Liver (tissue), 9 donors: ENCODE data around the gene CCDC85A. TPM values are rescaled to one million over a fixed set of nuclear protein-coding genes. Genes with fewer than 3 reads are reported as not detected.

Source experiments
- DNase-seq: peaks from one replicate; pipeline ENCODE4 v3.0.0-alpha.2; 2017; ENCODE audit warnings: low spot score
- H3K27ac ChIP-seq, 2 donors: one replicate each; pipeline ENCODE4 v1.7.0; 2013; ENCODE audit warnings: inconsistent platforms in 2 of 2, low read length in 2 of 2, control low read depth in 1 of 2, low read depth in 1 of 2, mild to moderate bottlenecking in 1 of 2
- H3K27me3 ChIP-seq, 4 donors: one replicate each; pipeline versions ENCODE4 v1.6.1 to v1.7.0; 2013; ENCODE audit warnings: low read length in 3 of 4, inconsistent platforms in 1 of 4, mild to moderate bottlenecking in 1 of 4, moderate library complexity in 1 of 4; ENCODE audit not compliant: control insufficient read depth in 4 of 4, insufficient read depth in 4 of 4
- H3K36me3 ChIP-seq, 4 donors: one replicate each; pipeline versions ENCODE4 v1.6.1 to v1.7.0; 2013; ENCODE audit warnings: low read length in 3 of 4, mild to moderate bottlenecking in 3 of 4, low read depth in 1 of 4, moderate library complexity in 1 of 4; ENCODE audit not compliant: control insufficient read depth in 4 of 4, insufficient read depth in 3 of 4
- H3K4me1 ChIP-seq, 4 donors: one replicate each; pipeline versions ENCODE4 v1.6.1 to v1.7.0; 2013; ENCODE audit warnings: low read length in 3 of 4, mild to moderate bottlenecking in 3 of 4, moderate library complexity in 1 of 4; ENCODE audit not compliant: control insufficient read depth in 4 of 4, insufficient read depth in 4 of 4
- H3K4me3 ChIP-seq, 3 donors: one replicate each; pipeline versions ENCODE4 v1.6.1 to v1.7.0; 2013; ENCODE audit warnings: low read length in 3 of 3, control low read depth in 1 of 3, low read depth in 1 of 3, mild to moderate bottlenecking in 1 of 3
- H3K9ac ChIP-seq, 2 donors: one replicate each; pipeline ENCODE4 v1.7.0; 2013; ENCODE audit warnings: low read length in 2 of 2, mild to moderate bottlenecking in 2 of 2, moderate library complexity in 2 of 2, control low read depth in 1 of 2, low read depth in 1 of 2
- H3K9me3 ChIP-seq, 4 donors: one replicate each; pipeline versions ENCODE4 v1.6.1 to v1.7.0; 2013; ENCODE audit warnings: low read length in 3 of 4; ENCODE audit not compliant: control insufficient read depth in 4 of 4
- EGR1 ChIP-seq, 2 donors: IDR thresholded peaks; 2 replicates each; pipeline ENCODE4 v1.6.1; 2016 to 2018; ENCODE audit warnings: antibody characterized with exemption in 2 of 2, low read depth in 2 of 2
- FOXA1 ChIP-seq: IDR thresholded peaks from 2 replicates; pipeline ENCODE4 v1.6.1; 2016; ENCODE audit warnings: antibody characterized with exemption
- FOXA2 ChIP-seq: IDR thresholded peaks from 2 replicates; pipeline ENCODE4 v1.6.1; 2016; ENCODE audit warnings: antibody characterized with exemption
- GABPA ChIP-seq, 2 donors: IDR thresholded peaks in 1 of 2; conservative IDR thresholded peaks in 1 of 2; 2 replicates each; pipeline ENCODE4 v1.6.1; 2016; ENCODE audit warnings: antibody characterized with exemption in 2 of 2, mild to moderate bottlenecking in 1 of 2, moderate library complexity in 1 of 2
- HNF4A ChIP-seq, 2 donors: conservative IDR thresholded peaks; 2 replicates each; pipeline ENCODE4 v1.6.1; 2016; ENCODE audit warnings: antibody characterized with exemption in 2 of 2, mild to moderate bottlenecking in 2 of 2
- HNF4G ChIP-seq: IDR thresholded peaks from 2 replicates; pipeline ENCODE4 v1.6.1; 2016; ENCODE audit warnings: antibody characterized with exemption
- JUND ChIP-seq, 2 donors: IDR thresholded peaks; 2 replicates each; pipeline ENCODE4 v1.6.1; 2016; ENCODE audit warnings: antibody characterized with exemption in 2 of 2
- NR2F2 ChIP-seq: IDR thresholded peaks from 2 replicates; pipeline ENCODE4 v1.6.1; 2016; ENCODE audit warnings: antibody characterized with exemption
- RAD21 ChIP-seq, 2 donors: IDR thresholded peaks; 2 replicates each; pipeline ENCODE4 v1.6.1; 2016; ENCODE audit warnings: antibody characterized with exemption in 2 of 2, mild to moderate bottlenecking in 2 of 2
- RXRA ChIP-seq, 2 donors: IDR thresholded peaks; 2 replicates each; pipeline ENCODE4 v1.6.1; 2017 to 2018; ENCODE audit warnings: antibody characterized with exemption in 2 of 2, mild to moderate bottlenecking in 1 of 2
- SP1 ChIP-seq: IDR thresholded peaks from 2 replicates; pipeline ENCODE4 v1.6.1; 2018; ENCODE audit warnings: antibody characterized with exemption, mild to moderate bottlenecking
- TAF1 ChIP-seq: conservative IDR thresholded peaks from 2 replicates; pipeline ENCODE4 v1.6.1; 2016; ENCODE audit warnings: antibody characterized with exemption, mild to moderate bottlenecking
- YY1 ChIP-seq: IDR thresholded peaks from 2 replicates; pipeline ENCODE4 v1.6.1; 2016; ENCODE audit warnings: antibody characterized with exemption, mild to moderate bottlenecking
- WGBS: extraction: QIAGEN DNeasy Blood & Tissue Kit; methylation state at CpG from one replicate; pipeline ENCODE4 v1.1.7; 2013; 5-methylcytosine and 5-hydroxymethylcytosine counted together
- polyA plus RNA-seq, 2 donors: library from polyadenylated mRNA; stranded (reverse) in 1 of 2; unstranded in 1 of 2; fragments of 200-250 nt in 1 of 2; fragments of >200 nt in 1 of 2; fragmentation: Nextera tagmentation in 1 of 2; extraction: Ambion mirVana in 1 of 2; gene quantifications; one replicate each; pipeline versions ENCODE4 v1.2.1 to v1.2.3, GENCODE V29; 2013 to 2015
- total RNA-seq, 2 donors: library from RNA; depleted of rRNA; stranded (reverse); fragments of >200 nt; gene quantifications; one replicate each; pipeline ENCODE4 v1.2.3, GENCODE V29; 2014
- TF ChIP-seq, protein P1 (sequence below): IDR thresholded peaks from 2 replicates; pipeline ENCODE4 v1.6.1; 2016; ENCODE audit warnings: antibody characterized with exemption
- TF ChIP-seq, protein P2 (sequence below): IDR thresholded peaks from 2 replicates; pipeline ENCODE4 v1.6.1; 2016; ENCODE audit warnings: antibody characterized with exemption
- TF ChIP-seq, protein P3 (sequence below): fragments of 150-350 bp; IDR thresholded peaks from 2 replicates; pipeline ENCODE4 v1.5.1; 2017; ENCODE audit warnings: improper control_type of control experiment, low read depth, low read length; ENCODE audit not compliant: missing input control
- TF ChIP-seq, protein P4 (sequence below): IDR thresholded peaks from 2 replicates; pipeline ENCODE4 v1.6.1; 2016; ENCODE audit warnings: antibody characterized with exemption
- TF ChIP-seq, protein P5 (sequence below): IDR thresholded peaks from 2 replicates; pipeline ENCODE4 v1.6.1; 2016; ENCODE audit warnings: antibody characterized with exemption, mild to moderate bottlenecking
- donor health status: healthy.
- donor health status: healthy.
- donor health status: healthy.
- donor health status: healthy.
- donor health status: healthy.

Gene CCDC85A
- total and polyA plus RNA-seq, 4 donors, result 0.05 to 0.17 (median 0.10) TPM

DNA sequence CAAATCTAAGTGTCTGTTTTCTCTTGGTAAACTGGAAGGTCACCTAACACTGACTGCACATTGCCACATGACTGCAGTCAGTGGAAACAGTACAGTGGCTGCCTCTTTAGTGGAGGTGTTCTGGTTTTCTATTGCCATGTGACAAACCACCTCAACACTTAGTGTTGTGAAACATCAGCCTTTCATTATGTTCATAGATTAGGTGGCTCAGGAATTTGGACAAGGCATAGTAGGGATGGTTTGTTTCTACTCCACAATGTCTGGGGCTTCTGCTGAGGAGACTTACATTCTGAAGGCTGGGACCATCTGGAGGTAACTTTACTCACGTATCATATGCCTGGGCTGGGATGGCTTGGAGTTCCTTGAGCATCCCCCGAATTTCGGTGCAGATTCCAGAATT is 26.5 kb downstream of the CCDC85A start:
- no peak overlapping the region for H3K9ac ChIP-seq
- WGBS, result 87% methylated on average over 3 of the region's 3 CpGs
- H3K36me3 ChIP-seq, result no peaks in the 10 kb centered on the region
- H3K4me1 ChIP-seq, result no peaks in the 10 kb centered on the region
- TF ChIP-seq HNF4A (conservative IDR thresholded peaks at IDR 0.05), result no peak
- no peak for TF ChIP-seq SP1
- no peak for TF ChIP-seq GABPA (IDR thresholded peaks at IDR 0.05 in 1 of 2, conservative IDR thresholded peaks at IDR 0.05 in 1 of 2)
- TF ChIP-seq, protein P1, sequence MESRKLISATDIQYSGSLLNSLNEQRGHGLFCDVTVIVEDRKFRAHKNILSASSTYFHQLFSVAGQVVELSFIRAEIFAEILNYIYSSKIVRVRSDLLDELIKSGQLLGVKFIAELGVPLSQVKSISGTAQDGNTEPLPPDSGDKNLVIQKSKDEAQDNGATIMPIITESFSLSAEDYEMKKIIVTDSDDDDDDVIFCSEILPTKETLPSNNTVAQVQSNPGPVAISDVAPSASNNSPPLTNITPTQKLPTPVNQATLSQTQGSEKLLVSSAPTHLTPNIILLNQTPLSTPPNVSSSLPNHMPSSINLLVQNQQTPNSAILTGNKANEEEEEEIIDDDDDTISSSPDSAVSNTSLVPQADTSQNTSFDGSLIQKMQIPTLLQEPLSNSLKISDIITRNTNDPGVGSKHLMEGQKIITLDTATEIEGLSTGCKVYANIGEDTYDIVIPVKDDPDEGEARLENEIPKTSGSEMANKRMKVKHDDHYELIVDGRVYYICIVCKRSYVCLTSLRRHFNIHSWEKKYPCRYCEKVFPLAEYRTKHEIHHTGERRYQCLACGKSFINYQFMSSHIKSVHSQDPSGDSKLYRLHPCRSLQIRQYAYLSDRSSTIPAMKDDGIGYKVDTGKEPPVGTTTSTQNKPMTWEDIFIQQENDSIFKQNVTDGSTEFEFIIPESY, result no peak
- no peak for TF ChIP-seq FOXA1
- no peak for TF ChIP-seq EGR1 (IDR thresholded peaks at IDR 0.05; ENCODE audit: low read depth in 2 of 2)
- no peak for TF ChIP-seq JUND (IDR thresholded peaks at IDR 0.05)
- TF ChIP-seq FOXA2, result no peak
- TF ChIP-seq NR2F2, result no peak
- no peak for TF ChIP-seq TAF1
- TF ChIP-seq, protein P2, sequence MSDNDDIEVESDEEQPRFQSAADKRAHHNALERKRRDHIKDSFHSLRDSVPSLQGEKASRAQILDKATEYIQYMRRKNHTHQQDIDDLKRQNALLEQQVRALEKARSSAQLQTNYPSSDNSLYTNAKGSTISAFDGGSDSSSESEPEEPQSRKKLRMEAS, result no peak
- no peak for TF ChIP-seq YY1
- TF ChIP-seq RAD21 (IDR thresholded peaks at IDR 0.05), result no peak
- TF ChIP-seq RXRA (IDR thresholded peaks at IDR 0.05), result no peak
- TF ChIP-seq, protein P3, sequence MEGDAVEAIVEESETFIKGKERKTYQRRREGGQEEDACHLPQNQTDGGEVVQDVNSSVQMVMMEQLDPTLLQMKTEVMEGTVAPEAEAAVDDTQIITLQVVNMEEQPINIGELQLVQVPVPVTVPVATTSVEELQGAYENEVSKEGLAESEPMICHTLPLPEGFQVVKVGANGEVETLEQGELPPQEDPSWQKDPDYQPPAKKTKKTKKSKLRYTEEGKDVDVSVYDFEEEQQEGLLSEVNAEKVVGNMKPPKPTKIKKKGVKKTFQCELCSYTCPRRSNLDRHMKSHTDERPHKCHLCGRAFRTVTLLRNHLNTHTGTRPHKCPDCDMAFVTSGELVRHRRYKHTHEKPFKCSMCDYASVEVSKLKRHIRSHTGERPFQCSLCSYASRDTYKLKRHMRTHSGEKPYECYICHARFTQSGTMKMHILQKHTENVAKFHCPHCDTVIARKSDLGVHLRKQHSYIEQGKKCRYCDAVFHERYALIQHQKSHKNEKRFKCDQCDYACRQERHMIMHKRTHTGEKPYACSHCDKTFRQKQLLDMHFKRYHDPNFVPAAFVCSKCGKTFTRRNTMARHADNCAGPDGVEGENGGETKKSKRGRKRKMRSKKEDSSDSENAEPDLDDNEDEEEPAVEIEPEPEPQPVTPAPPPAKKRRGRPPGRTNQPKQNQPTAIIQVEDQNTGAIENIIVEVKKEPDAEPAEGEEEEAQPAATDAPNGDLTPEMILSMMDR, result no peak
- TF ChIP-seq, protein P4, sequence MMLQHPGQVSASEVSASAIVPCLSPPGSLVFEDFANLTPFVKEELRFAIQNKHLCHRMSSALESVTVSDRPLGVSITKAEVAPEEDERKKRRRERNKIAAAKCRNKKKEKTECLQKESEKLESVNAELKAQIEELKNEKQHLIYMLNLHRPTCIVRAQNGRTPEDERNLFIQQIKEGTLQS, result no peak
- no peak for TF ChIP-seq HNF4G
- H3K27me3 ChIP-seq, result no peaks in the 10 kb centered on the region
- DNase-seq, result no peak
- H3K4me3 ChIP-seq, result no peak overlapping the region
- peaks cover 0 to 3% (median 0%) of the 10 kb centered on the region in 4 donors for H3K9me3 ChIP-seq
- H3K27ac ChIP-seq, result no peak overlapping the region

DNA sequence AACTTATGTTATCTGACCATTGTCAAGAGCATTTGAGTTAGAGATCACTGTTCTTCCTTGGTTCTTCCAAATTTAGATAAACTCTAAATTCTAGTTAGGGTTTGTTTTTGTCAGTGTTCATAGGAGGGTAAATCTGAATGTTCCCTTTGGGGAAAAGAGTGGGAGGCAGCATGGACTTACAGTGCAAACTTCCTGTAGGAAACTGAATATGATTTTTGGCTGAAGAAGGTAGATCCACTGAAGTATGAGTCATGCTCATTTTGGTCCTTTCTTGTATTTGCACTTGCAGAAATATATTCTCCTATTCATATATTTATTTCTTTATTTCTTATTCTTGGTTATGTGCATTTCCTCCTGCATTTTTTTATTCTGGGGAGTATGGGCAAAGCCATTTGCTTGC is 27.3 kb downstream of the CCDC85A start:
- peaks cover 0 to 3% (median 0%) of the 10 kb centered on the region in 4 donors for H3K9me3 ChIP-seq
- TF ChIP-seq FOXA2 (no peak), YY1 (no peak), HNF4A (conservative IDR thresholded peaks at IDR 0.05) (no peak), FOXA1 (no peak), NR2F2 (no peak), GABPA (IDR thresholded peaks at IDR 0.05 in 1 of 2, conservative IDR thresholded peaks at IDR 0.05 in 1 of 2) (no peak), EGR1 (IDR thresholded peaks at IDR 0.05; ENCODE audit: low read depth in 2 of 2) (no peak), RAD21 (IDR thresholded peaks at IDR 0.05) (no peak), JUND (IDR thresholded peaks at IDR 0.05) (no peak), HNF4G (no peak), SP1 (no peak), RXRA (IDR thresholded peaks at IDR 0.05) (no peak), TAF1 (no peak)
- TF ChIP-seq, protein P5, sequence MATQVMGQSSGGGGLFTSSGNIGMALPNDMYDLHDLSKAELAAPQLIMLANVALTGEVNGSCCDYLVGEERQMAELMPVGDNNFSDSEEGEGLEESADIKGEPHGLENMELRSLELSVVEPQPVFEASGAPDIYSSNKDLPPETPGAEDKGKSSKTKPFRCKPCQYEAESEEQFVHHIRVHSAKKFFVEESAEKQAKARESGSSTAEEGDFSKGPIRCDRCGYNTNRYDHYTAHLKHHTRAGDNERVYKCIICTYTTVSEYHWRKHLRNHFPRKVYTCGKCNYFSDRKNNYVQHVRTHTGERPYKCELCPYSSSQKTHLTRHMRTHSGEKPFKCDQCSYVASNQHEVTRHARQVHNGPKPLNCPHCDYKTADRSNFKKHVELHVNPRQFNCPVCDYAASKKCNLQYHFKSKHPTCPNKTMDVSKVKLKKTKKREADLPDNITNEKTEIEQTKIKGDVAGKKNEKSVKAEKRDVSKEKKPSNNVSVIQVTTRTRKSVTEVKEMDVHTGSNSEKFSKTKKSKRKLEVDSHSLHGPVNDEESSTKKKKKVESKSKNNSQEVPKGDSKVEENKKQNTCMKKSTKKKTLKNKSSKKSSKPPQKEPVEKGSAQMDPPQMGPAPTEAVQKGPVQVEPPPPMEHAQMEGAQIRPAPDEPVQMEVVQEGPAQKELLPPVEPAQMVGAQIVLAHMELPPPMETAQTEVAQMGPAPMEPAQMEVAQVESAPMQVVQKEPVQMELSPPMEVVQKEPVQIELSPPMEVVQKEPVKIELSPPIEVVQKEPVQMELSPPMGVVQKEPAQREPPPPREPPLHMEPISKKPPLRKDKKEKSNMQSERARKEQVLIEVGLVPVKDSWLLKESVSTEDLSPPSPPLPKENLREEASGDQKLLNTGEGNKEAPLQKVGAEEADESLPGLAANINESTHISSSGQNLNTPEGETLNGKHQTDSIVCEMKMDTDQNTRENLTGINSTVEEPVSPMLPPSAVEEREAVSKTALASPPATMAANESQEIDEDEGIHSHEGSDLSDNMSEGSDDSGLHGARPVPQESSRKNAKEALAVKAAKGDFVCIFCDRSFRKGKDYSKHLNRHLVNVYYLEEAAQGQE, result no peak
- TF ChIP-seq, protein P4, result no peak
- TF ChIP-seq, protein P3, result no peak
- TF ChIP-seq, protein P1, result no peak
- no peak overlapping the region for H3K9ac ChIP-seq
- no peaks in the 10 kb centered on the region for H3K36me3 ChIP-seq
- H3K27ac ChIP-seq, result no peak overlapping the region
- no peak for DNase-seq
- no peaks in the 10 kb centered on the region for H3K4me1 ChIP-seq
- H3K4me3 ChIP-seq, result no peak overlapping the region
- H3K27me3 ChIP-seq, result no peaks in the 10 kb centered on the region
